HG03469 (cell line): Measurements from ENCODE around the gene TOP3B.

Experiments used
- ATAC-seq: cut with Tn5 transposase; IDR thresholded peaks from one replicate; pipeline ENCODE4 v1.9.1; 2021; ENCODE audit warnings: mild to moderate bottlenecking, moderate library complexity, moderate number of reproducible peaks; ENCODE audit not compliant: unreplicated experiment

TOP3B gene

DNA sequence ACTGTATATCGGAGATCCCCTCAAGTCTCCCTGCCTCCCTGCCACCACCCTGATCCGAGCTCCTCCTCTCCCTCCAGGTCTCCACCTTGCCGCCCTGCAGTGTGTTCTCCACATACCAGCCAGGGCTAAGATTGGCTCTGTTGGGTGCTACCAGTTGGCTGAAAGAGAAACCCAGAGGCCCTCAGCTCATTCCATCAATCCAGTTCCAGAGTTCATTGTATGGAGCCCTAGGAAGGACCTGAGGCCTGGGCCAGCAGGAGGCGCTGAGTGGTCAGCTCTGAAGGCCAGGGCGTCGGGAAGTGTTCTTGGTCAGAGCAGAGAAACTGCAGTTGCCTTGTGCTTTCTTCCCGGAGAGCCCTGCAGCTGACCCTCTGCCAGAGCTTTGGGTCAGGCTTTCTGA lies 2.2 kb upstream of the TOP3B start:
- no peak for ATAC-seq

DNA sequence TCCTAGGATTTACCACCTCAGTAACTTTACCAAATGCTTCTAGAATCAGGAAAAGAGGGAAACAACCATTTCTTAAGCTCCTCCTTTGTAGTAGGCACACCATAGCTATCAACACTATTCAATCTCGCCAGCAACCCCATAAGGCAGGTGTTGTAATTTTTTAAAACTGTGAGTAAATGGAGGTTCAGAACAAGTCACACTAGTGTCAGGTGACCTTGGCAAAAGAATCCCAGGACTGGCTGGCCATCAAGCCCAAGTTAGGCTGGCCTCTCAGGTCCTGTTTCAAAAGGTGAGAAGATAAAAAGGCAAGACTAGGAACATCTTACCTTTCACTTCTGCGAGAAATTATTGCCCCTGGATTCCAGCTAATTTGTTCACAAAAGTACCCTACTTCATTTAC lies 713 bp downstream of the TOP3B start:
- ATAC-seq = no peak

DNA sequence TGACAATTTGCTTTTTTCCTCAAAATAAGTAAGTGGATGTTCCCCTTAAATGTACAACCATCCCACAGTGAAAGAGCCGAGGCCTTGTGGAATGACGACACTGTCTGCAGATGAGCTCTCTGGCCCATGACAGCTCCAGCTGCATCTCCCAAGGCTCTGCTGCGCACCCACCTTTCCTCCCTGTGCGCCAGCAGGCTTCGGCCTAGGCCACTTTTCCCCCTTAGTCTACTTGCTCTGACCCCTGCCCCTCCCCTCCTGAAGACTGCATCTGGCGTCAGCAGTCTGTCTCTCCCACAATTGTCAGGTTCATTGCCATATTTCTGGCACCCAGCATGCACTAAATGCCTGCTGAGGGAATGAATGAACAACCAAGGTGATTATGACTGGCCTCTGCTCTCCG lies 2.0 kb downstream of the TOP3B start:
- no peak for ATAC-seq

DNA sequence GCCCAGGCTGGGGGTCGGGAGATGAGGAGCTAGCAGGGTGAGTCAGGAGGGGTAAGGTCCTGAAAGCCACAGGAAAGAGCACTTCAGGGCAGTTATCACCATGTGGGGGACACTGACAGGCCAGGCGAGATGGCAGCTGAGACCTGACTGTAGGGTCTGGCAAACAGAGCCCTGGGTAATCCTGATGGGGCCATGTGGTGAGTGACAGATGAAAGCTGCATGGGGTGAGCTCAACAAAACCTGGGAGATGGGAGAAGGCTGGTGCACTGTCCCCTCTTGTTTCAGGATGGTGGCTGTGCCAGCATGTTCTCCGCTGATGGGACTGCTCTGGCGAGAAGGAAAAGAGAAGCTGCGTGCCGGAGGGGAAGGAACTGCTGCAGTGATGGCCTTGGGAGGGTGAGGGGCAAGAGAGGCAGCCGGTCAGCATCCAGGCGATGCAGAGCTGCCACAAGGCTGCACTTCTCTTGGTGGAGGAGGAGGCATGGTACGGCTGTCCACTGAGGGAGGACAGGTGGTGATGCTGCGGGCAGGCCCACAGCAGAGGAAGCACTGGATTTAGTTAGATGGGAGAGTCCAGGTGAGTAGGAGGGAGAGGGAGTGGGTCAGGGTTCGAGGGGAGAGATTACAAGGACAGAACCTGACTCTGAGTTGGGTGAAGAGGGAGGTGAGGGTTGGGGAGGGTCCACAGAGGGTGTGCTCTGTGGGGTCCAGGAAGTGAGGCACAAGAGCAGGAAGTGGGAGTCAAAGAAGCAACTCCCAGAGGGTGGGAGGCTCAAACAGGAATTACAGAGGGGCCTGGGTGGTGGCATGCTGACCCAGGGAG lies 3.8 kb downstream of the TOP3B start:
- no peak for ATAC-seq

DNA sequence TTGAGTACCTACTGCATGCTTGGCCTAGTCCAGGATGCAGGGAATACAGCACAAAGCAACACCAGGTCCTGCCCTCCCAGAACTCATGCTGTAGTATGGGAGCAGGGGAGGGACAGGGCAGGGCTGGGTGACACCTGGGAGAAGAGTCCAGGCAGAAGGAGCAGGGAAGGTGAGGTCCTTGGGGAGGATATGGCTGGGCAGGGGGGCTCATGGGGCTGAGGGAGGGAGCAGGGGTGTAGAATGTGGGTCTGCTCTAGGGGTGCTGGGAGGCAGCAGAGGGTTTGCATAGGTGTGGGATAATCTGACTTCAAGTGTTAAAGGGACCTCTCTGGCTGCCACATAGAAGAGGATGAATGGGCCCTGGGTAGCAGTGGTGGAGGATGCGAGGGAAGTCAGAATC lies 4.8 kb downstream of the TOP3B start:
- no peak for ATAC-seq

DNA sequence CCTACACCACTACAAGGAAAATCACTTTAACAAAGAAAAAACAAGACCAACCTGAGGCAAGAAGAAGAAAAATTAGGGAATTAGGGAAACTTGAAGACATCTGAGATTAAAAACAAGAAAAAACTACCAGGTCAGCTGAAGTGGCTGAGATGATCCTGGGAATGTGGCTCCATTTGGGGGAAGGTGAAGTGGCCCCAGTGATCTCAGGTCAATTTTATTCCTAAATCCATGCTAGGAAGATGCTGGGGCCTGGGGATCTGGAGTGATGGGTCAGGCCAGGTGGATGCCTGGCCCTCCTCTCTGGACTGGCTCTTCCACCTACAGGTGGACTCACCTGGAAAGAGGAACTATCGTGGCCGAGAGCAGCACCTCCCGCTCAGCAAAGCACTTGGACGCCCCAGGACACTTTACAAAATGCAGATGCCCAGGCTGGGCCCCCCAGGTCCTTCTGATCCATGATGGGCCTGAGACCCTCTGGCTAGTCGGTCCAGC lies 6.7 kb downstream of the TOP3B start:
- ATAC-seq = no peak

DNA sequence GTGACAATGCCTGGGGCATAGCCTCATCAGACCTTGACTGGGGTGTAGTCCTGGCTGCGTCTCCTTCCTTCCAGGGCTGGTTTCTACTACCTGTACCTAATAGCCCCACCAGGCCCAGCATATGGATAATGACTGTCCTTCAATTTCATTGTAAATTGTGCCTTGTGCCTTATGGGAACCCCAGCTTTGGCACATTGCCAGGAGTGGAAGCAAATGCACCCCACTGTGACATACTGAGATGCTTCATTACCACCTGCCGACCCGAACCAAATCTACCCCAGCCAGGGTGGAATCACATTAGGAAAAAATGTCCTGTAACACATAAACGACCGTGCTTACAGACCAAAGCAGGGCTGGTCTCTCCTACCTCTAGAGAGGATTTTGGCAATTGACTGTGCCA lies 7.3 kb downstream of the TOP3B start:
- no peak for ATAC-seq

DNA sequence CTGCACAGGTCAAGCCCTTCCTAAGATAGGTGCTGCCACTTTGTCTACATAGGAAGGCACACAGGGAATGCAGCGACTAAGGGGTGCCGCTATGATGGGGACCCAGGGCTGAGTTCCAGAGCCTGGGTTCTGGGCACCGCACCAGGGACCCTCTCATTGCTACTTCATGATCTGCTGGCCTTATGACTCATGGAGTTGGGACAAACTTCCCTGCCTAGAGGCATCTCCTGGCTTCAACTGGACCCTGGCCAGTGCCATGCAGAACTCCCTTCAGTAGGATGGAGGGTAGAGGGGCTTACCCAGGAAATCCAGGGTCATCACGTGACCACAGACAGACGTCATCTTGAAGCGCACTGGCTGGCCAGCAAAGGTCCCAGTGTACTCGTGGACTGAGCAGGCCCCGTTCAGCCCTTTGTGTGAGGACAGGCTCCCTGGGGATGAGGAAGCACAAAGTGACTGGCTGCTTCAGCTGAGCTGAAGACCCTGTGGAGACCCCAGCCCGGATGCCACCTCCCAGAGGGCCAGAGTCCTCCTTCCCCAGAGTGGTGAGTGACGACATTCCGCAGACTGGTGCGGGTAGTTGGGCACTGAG lies 8.4 kb downstream of the TOP3B start:
- no peak for ATAC-seq

DNA sequence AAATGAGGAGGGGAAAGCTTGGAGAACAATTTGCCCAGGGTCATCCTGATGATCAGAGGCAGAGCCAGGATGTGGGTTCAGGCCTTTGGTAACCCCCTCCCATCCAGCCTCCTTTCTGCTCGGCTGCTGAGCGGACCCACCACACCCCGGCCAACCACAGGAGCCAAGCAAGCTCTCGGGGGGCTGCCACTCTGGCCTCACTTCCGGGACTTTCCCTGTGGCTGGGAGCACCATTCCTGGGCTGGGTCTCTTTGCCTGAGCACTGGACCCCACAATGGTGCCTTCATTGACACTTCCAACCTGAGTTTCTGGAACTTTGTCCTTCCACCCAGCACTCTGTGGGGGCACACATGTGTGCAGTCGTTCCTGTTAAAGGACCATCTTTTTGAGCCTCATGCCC lies 9.8 kb downstream of the TOP3B start:
- ATAC-seq = no peak

DNA sequence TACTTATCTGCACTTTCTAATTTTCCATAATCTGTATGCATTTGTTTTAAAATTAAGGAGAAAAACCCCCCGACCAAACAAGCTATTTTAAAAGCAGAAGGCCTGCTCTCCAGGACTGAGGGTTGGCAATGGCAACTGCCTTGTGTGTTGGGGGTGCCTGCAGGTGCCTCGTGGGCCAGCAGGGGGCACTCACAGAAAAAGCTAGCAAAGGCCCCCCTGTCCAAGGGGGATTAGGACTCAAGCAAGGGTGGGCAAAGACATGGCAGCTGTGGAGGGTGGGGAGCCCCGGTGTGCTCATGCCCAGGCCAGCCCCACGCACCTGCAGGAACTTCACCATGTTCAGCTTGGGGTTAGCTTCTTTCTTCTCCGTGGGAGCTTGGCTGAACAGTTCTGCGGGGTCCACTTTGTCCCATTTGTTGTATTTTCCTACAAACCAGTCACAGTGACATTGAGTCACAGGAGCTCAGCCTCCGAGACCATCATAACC lies 10.3 kb downstream of the TOP3B start:
- ATAC-seq = no peak

DNA sequence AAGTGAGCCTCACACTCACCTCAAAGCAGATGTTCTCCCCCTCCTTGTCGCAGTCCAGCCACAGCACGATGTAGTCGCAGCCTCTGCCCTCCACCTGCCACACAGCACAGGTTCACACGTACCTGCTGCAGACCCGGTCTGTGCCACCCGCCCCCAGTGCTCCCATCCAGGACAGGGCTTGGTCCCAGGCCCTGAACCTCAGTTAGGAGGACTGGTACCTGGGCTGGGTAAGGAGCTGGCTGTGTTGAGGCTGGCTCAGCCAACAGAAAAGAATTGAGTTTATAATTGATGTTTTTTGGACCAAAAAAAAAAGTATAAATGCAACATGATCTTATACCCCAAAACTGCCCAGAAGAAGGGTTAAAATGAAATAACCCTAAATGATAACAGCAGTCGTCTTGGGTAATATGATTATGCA lies 10.7 kb downstream of the TOP3B start:
- no peak for ATAC-seq

DNA sequence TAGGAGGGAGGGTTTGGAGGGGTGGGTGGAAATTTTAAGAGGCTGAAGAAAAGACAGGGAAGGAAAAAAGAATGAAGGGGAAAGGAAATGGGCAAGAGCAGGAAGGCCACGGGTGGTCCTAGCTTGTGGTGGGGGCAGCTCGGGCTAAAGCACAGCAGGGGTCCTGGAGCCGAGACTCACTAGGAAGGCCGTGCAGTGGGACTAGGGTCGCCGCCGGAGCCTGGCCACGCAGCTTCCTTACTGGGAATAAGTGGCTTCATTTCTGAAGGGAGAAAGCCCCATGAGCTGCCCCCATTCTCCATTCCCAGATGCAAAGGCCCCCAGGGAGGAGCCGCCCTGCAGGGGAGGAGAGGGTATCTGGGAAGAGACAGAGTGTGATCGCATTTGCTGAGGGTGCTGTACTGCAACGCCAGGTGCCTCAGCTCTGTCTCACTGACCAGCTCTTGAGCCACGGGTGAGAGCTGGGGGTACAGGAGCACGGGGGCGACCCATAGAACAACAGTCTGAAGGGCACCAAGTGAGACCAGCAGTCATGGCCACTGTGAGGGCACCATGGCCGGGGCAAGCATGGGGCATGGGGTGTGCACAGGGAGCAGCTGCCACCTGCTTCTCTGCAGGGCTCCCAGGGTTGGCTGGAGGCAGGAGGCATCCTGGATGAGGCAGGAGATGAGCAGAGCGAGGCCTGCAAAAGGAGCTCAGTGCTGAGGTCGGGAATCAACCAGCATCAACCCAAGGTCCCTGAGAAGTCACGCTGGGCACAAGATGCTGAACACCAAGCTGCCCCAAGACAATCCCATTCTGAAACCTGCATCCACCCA lies 11.6 kb downstream of the TOP3B start:
- no peak for ATAC-seq

DNA sequence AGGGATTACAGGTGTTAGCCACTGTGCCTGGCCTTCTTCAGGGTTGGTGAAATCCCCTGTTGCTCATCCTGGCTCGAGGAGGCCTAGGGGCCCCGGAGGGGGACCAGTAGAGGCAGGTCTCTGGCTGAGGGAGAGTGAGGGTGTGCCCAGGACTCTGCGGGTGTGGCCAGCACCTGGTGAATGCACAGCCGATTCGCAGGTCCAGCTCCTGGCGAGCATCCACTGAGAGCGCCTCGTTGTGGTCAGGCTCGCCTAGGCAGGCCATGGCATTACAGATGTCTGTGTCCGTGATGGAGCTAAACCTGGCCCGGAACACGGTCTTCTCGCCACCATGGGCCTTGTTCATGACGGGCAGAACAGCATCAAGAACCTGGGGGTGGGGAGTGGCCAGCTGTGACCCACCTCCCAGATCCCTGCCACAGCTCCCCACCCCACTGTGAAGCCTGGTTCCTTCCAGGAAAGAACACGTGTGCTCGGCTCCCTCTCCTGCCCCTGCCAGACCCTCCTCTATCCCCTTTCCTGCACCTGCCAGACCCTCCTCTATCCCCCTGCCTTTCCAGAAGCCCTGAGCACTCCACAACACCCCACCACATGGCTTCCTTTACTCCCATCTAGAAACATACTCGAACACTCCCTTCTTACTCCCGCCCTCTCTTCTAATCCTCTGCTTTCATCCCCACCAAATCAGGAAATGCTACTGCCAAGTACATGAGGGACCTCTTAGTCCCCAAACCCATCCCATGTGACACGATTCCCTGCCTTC lies 12.4 kb downstream of the TOP3B start:
- no peak for ATAC-seq

DNA sequence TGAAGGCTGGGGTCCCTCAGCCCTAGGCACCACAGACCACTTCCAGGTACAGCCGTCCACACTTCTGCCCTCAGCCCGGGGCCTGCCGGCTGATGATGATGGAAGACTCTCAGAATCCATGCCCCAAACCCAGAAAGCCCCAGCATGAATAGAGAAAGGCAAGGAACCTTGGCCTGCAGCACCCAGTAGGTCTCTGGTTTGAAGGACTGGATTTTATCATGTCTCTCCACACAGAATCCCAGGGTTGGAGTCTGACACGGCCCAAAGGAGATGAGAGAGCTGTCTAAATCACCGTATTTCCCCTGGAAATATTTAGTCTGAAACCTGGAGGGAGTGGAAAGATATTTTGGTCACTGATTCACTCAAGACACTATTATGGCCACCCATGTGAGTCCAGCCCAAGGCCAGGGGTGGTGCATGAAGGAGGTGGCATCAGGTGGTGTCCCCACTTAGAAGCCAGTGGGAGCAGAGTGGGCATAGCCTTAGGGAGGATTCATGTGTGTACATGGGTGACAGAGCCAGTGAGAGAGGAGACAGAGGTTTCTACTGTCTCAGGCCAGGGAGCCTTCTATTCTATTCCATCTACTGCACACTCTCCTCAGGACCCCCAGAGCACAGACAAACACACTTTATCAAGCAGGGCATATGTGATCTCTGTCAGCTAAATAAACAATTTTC lies 14.0 kb downstream of the TOP3B start:
- ATAC-seq = no peak

DNA sequence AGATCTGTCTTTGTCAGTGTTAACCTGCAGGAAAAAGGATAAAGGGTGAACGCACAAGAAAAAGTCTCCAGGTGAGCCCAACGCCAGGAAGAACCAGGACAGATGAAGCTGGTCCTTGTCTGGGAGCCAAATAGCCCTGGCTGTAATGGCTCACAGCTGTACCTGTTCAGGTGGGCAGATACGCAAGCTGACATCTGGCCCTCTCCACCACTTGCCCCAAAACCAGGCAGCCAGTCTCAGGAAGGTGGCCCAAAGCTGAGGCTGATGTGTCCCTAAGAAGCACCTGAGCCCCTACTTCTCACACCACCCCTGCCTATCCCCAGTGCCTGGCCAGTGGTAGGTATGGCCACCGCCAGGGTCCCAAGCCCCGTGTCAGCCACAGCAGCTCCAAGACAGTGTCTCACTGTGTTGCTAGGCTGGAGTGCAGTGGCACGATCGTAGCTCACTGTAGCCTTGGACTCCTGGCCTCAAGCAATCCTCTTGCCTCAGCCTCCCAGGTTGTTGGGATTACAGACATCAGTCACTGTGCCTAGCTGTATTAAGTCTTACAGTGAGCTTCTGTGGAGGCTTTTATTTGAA lies 14.8 kb downstream of the TOP3B start:
- no peak for ATAC-seq

DNA sequence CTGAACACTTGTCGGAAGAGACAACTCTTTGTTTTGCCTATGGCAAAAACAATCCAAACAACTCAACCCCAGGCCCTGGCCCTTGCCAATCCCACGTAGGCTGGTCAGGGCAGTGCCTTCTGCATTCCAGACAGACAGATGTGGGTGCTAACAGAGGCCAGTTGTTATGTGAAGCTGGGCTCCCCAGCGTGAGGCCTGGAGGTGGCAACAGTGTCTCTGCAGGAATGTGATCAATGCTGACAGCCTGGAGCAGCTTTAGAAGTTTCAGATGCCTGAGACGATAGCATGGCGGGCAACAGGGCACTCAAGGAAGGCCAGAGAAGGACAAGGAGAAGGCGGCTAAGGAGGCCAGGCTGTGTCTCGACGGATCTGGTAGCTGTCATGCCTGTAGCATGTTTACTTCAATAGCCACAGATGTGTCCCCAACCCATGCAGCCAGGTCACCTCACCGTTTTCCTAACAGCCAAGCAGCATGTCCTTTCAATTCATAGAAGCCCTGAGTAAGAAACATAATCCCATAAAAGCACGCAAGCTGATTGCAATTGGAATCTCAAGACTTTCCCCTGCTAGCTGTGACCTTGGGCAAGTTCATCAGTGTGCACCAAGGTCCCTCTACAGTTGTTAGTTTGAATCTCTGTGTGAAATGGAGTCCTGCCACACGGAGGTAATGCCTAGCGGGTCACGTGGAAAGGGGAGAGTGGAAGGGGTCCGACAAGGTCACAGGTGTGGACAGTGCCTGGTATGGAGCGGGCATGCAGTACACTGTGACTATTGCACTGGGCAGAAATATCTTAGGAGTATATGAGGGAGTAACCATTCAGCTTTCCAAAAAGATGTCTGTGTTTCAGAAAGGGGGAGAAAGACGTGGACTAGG lies 15.7 kb downstream of the TOP3B start:
- ATAC-seq = no peak

DNA sequence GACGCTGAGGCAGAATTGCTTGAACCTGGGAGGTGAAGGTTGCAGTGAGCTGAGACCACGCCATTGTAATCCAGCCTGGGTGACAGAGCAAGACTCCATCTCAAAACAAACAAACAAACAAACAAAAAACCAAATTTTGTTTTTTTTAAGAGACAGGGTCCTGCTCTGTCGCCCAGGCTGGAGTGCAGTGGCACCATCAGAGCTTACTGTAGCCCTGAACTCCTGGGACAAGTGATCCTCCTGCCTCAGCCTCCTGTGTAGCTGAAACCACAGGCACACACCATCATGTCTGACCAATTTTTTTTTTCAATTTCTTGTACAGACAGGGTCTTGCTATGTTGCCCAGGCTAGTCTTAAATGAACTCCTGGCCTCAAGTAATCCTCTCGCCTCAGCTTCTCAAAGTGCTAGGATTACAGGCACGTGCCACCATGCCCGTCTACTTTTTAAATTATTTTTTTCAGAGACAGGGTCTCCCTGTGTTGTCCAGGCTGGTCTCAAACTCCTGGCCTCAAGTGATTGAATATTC lies 16.8 kb downstream of the TOP3B start:
- no peak for ATAC-seq

DNA sequence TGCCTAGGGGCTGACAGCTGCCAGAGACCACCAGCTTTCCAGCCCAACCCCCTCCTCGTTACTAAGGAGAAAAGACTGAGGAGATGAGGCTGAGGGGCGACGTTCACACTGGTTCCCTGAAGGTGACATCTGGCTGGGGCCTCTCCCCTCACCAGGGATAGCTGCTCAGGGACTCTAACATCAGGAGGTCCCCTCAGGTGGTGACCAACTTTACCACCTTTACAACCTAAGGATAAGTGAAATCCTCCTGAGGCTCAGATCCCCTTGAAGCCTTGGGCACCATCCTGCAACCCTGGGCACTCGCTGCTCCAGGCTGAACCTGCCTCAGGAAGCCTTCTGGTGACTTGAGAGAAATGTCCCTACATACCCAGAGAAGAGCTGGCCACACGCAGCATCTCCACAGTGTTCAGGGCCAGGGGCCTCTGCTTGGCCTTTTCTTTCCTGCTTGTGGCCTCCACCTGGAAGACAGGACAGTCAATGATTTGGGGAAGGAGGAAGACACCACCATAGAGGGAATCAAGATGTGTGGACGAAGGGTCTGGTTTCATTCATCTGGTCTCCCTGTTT lies 17.6 kb downstream of the TOP3B start:
- no peak for ATAC-seq
